ENCODE measurements around the gene CACHD1. TPM values are rescaled to one million over a fixed set of nuclear protein-coding genes. Genes with fewer than 3 reads are reported as not detected.

CACHD1 gene
- total and polyA plus RNA-seq, 4 donors = 4.7 to 49.6 (median 12.5) TPM

- no peak for TF ChIP-seq CTCF (IDR thresholded peaks at IDR 0.05; ENCODE audit: control extremely low read depth, extremely low read depth)
- Histone ChIP-seq H3K36me3 (ENCODE audit: control insufficient read depth in 4 of 4, insufficient read depth in 4 of 4, low read length in 4 of 4) (no peaks in the 10 kb centered on the region), H3K4me1 (ENCODE audit: control insufficient read depth in 5 of 5, insufficient read depth in 5 of 5, low read length in 5 of 5) (peaks cover 5 to 53% (median 15%) of the 10 kb centered on the region in 5 donors), H3K9me3 (ENCODE audit: control insufficient read depth in 4 of 4, insufficient read depth in 3 of 4, low read length in 3 of 4) (no peaks in the 10 kb centered on the region), H3K4me3 (no peak overlapping the region), H3K9ac (ENCODE audit: insufficient read depth in 1 of 2, low read length in 2 of 2) (no peak overlapping the region), H3K27me3 (ENCODE audit: control insufficient read depth in 3 of 3, insufficient read depth in 3 of 3, low read length in 2 of 3) (no peaks in the 10 kb centered on the region), H3K27ac (ENCODE audit: low read depth in 1 of 2, low read length in 1 of 2) (peak overlapping the region in 1 of 2 donors; percentile 59)
- peak; percentile 69 for ATAC-seq (ENCODE audit: insufficient read depth, low FRiP score)
- WGBS, 2 donors = 71 to 82% methylated on average over 8 of the region's 8 CpGs
- DNase-seq = no peak
Observed at GRCh38 chr1:64536836-64537490, 67.0 kb downstream of the CACHD1 start.

GRCh38 chr1:64537942-64538341 is 68.0 kb downstream of the CACHD1 start:
- no peak for TF ChIP-seq CTCF (IDR thresholded peaks at IDR 0.05; ENCODE audit: control extremely low read depth, extremely low read depth)
- Histone ChIP-seq H3K9me3 (ENCODE audit: control insufficient read depth in 4 of 4, insufficient read depth in 3 of 4, low read length in 3 of 4) (no peaks in the 10 kb centered on the region), H3K9ac (ENCODE audit: insufficient read depth in 1 of 2, low read length in 2 of 2) (no peak overlapping the region), H3K27me3 (ENCODE audit: control insufficient read depth in 3 of 3, insufficient read depth in 3 of 3, low read length in 2 of 3) (no peaks in the 10 kb centered on the region), H3K4me3 (no peak overlapping the region), H3K27ac (ENCODE audit: low read depth in 1 of 2, low read length in 1 of 2) (no peak overlapping the region), H3K4me1 (ENCODE audit: control insufficient read depth in 5 of 5, insufficient read depth in 5 of 5, low read length in 5 of 5) (peaks cover 5 to 53% (median 15%) of the 10 kb centered on the region in 5 donors), H3K36me3 (ENCODE audit: control insufficient read depth in 4 of 4, insufficient read depth in 4 of 4, low read length in 4 of 4) (no peaks in the 10 kb centered on the region)
- DNase-seq (no peak), ATAC-seq (ENCODE audit: insufficient read depth, low FRiP score) (no peak)
- 71 to 93% methylated on average over 4 of the region's 4 CpGs for WGBS, 2 donors

GRCh38 chr1:64538389-64538788 is 68.5 kb downstream of the CACHD1 start:
- no peak for TF ChIP-seq CTCF (IDR thresholded peaks at IDR 0.05; ENCODE audit: control extremely low read depth, extremely low read depth)
- Histone ChIP-seq H3K9ac (ENCODE audit: insufficient read depth in 1 of 2, low read length in 2 of 2) (no peak overlapping the region), H3K4me1 (ENCODE audit: control insufficient read depth in 5 of 5, insufficient read depth in 5 of 5, low read length in 5 of 5) (peaks cover 5 to 53% (median 15%) of the 10 kb centered on the region in 5 donors), H3K36me3 (ENCODE audit: control insufficient read depth in 4 of 4, insufficient read depth in 4 of 4, low read length in 4 of 4) (no peaks in the 10 kb centered on the region), H3K9me3 (ENCODE audit: control insufficient read depth in 4 of 4, insufficient read depth in 3 of 4, low read length in 3 of 4) (no peaks in the 10 kb centered on the region), H3K27me3 (ENCODE audit: control insufficient read depth in 3 of 3, insufficient read depth in 3 of 3, low read length in 2 of 3) (no peaks in the 10 kb centered on the region), H3K4me3 (no peak overlapping the region), H3K27ac (ENCODE audit: low read depth in 1 of 2, low read length in 1 of 2) (no peak overlapping the region)
- no peak for ATAC-seq (ENCODE audit: insufficient read depth, low FRiP score)
- 88 to 91% methylated on average over 3 of the region's 3 CpGs for WGBS, 2 donors
- DNase-seq = no peak

All from lung (tissue), 12 donors.